Umbilical cord (tissue), 2 donors: Measurements from ENCODE around the gene ERMN. TPM values are rescaled to one million over a fixed set of nuclear protein-coding genes. Genes with fewer than 3 reads are reported as not detected.
A peak's percentile ranks its signal among the peaks of the same experiment; 100 is the strongest.
"Not testable (repeated sequence)": the region's sequence is repeated elsewhere in the genome, so short reads cannot be mapped to it uniquely, and the experiment has no call there.

Experiments
- DNase-seq: peaks from one replicate; pipeline ENCODE4 v3.0.0-alpha.2; 2015; ENCODE audit warnings: low spot score
- total RNA-seq: library from RNA; depleted of rRNA; stranded (reverse); fragments of >200 nt; gene quantifications from one replicate; pipeline ENCODE4 v1.2.3, GENCODE V29; 2014; ENCODE audit warnings: low replicate concordance; ENCODE audit not compliant: insufficient read depth

The ERMN gene
- total RNA-seq, 1 donor from 2014 or later: 5.1 TPM

DNA sequence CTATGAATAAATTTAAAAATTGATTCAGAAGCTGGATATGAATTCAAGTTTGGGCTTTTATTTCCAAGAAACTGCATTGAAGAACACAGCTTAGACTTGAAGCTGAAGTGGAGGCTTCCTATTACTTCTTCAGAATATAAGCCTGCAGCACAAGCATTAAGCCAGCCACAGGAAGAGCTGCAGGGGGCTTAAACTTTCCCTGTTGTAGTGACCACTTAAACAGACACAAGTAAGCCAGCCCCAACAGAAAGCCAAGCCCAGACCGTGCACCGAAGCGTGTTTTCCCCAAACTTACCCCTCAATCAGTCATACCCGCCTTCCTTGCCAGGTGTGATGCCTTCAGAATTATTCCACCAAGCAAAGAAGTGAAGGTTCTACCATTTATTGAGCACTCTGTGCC lies 28.7 kb downstream of the ERMN start:
- no peak for DNase-seq

GRCh38 chr2:157296490-157296889 lies 29.1 kb downstream of the ERMN start:
- no peak for DNase-seq

- no peak for DNase-seq
Measured at GRCh38 chr2:157292853-157293252, 32.8 kb downstream of the ERMN start.

DNA sequence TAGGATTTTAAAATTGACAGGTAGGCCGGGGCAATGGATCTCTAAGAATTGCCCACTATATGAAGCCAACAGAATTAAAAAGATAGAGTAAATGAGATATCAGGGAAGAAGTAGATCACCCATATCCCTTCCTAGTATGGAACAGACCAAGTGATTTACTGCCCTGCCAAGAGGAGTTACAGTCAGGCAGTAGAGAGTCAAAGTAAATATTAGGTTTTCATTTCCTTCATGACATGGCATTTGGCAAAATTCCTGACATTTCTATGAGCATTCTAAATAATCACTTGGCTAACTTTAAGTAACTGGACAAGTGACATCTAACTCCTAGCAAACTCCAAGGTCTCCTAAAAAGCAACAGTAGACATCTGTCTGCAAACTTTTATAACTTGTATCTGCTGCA lies 34.6 kb downstream of the ERMN start:
- peak; percentile 21 for DNase-seq

- DNase-seq: no peak
Measured at GRCh38 chr2:157290525-157290924, 35.1 kb downstream of the ERMN start.

- no peak for DNase-seq
Measured at GRCh38 chr2:157287160-157287559, 38.5 kb downstream of the ERMN start.

DNA sequence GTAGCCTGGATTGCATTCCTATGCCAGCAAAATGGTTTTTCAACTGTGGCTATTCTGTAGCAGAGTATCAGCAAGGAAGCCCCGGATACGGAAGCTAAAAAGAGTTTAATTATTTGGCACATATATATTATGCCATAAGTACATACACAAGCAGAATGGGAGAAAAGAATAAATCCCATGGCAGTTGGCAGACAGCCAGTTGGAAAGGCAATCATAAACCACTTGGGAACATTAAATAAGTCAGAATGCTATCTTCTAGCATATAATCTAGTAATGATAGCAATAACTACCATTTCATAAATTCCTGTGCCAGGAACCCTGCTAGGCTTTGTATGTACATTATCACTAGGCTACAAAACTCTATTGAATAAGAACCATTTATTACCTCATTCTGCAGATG lies 42.2 kb downstream of the ERMN start:
- peak; percentile 12 for DNase-seq

DNA sequence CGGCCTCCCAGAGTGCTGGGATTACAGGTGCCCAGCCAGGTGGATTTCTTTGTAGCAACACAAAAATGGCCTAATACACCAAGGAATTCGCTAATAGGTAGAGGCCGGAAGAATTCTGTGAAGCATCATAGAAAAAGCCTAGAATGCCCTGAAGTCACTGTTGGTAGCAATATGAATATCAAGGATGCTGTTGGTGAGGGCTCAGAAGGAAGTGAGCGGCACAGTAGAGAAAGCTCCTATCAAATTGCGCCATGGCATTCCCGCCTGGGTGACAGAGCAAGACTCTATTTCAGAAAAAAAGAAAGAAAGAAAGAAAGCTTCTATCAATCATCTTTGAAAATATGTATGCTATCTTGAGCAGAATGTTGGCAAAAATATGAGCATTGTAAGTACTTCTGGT lies 44.3 kb downstream of the ERMN start:
- no peak for DNase-seq

DNA sequence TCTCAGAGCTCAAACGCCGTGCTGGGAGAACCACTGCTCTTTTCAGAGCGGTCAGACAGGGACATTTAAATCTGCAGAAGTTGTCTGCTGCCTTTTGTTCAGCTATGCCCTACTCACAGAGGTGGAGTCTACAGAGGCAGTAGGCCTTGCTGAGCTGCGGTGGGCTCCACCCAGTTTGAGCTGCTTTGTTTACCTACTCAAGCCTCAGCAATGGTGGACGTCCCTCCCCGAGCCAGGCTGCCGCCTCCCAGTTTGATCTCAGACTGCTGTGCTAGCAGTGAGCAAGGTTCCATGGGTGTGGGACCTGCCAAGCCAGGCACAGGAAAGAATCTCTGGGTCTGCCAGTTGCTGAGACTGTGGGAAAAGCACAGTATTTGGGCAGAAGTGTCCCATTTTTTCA lies 46.3 kb downstream of the ERMN start:
- DNase-seq: not testable (repeated sequence)

DNA sequence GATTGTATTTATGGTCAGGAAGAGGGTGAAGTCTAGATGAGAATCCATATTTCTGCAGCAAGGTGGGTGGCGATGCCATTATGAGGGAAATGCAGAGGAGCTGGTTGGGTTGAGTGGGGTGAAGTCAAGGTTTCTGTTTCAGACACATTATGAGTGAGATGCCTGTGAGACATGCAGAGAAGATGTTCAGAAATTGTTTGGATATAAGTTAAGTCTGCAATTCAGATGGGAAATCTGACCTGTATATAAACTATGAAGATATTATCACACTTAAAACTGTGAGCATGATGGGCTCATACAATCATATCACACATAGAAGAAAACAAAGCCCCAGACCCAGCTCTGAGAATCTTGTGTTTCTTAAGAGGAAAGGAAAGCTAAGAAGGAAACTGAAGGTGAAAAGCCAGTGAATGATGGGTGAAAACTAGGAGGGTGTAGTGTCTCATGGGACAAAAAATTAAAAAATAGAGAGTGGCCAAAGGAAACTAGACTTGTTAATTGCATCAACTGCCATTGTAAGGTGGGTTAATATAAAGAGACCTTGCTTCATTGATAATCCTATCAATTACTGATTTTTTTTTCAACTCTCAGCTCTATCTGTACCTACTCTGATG lies 53.9 kb downstream of the ERMN start:
- no peak for DNase-seq

DNA sequence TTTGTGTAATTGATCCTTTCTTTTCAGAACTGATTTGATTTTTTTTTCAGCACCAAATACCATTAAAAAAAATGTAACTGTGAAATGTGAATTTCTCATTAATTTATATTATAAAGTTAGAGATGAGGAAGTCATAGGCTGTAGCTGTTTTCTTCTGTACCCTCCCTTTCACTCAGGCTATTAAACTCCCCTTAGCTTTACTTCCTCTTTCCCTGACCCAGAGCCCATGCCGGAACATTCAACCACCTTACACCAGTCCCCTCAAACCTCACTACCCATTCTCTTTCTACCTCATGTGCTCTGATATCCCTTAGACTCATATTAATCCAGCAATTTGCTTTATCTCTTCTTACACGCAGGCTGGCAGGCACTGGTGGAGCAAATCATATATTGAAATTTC lies 55.7 kb downstream of the ERMN start:
- DNase-seq: no peak

DNA sequence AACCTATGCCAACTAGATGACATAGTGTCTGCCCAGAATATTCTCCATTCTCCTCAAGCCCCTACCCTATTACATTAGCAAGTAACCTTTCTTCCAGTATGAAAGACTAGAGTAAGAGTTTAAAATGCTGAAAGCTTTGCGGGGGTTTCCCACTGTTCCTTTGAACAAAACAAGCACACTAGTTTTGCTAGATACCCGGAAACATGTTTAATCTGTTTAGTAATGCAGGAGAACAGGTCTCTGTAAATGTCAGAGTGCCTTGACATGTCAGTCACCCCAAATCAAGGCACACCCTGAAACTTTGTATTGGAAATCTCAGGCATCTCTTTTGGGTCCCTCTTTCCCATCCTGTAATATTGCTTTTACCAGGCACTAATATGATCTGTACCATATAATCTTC lies 56.6 kb downstream of the ERMN start:
- DNase-seq: no peak

Other genes with a start within 250 kb of the ERMN start
- 77.8 TPM for gene GALNT5, start 68.1 kb downstream of the ERMN start, total RNA-seq
- 18.8 TPM for gene CYTIP, start 118.3 kb upstream of the ERMN start, total RNA-seq